ENCODE results near the gene BZW2.

Gene BZW2

GRCh38 chr7:16734148-16734726 is 88.3 kb downstream of the BZW2 start:
- peaks cover 4% of the 10 kb centered on the region for H3K27me3 Mint-ChIP-seq
- H3K4me3 Mint-ChIP-seq = no peak overlapping the region
- no peak for DNase-seq
- no peaks in the 10 kb centered on the region for H3K36me3 Mint-ChIP-seq
- H3K27ac Mint-ChIP-seq = no peak overlapping the region
- H3K9me3 Mint-ChIP-seq = no peaks in the 10 kb centered on the region
- no peaks in the 10 kb centered on the region for H3K4me1 Mint-ChIP-seq
- CTCF ChIA-PET = no interaction called here

- H3K4me3 Mint-ChIP-seq = no peak overlapping the region
- DNase-seq = no peak
- H3K4me1 Mint-ChIP-seq = no peaks in the 10 kb centered on the region
- no peaks in the 10 kb centered on the region for H3K9me3 Mint-ChIP-seq
- H3K36me3 Mint-ChIP-seq = no peaks in the 10 kb centered on the region
- peaks cover 4% of the 10 kb centered on the region for H3K27me3 Mint-ChIP-seq
- CTCF ChIA-PET = no interaction called here
- H3K27ac Mint-ChIP-seq = no peak overlapping the region
Observed at GRCh38 chr7:16735020-16735419, 89.0 kb downstream of the BZW2 start.

- H3K27ac Mint-ChIP-seq = no peak overlapping the region
- no peak overlapping the region for H3K4me3 Mint-ChIP-seq
- no peaks in the 10 kb centered on the region for H3K9me3 Mint-ChIP-seq
- H3K36me3 Mint-ChIP-seq = no peaks in the 10 kb centered on the region
- peaks cover 4% of the 10 kb centered on the region for H3K27me3 Mint-ChIP-seq
- no peaks in the 10 kb centered on the region for H3K4me1 Mint-ChIP-seq
- DNase-seq = no peak
- CTCF ChIA-PET = no interaction called here
Observed at GRCh38 chr7:16738011-16738688, 92.2 kb downstream of the BZW2 start.

GRCh38 chr7:16739863-16740622 is 94.1 kb downstream of the BZW2 start:
- Mint-ChIP-seq H3K4me1 (no peaks in the 10 kb centered on the region), H3K9me3 (no peaks in the 10 kb centered on the region), H3K27ac (no peak overlapping the region), H3K36me3 (no peaks in the 10 kb centered on the region), H3K4me3 (no peak overlapping the region), H3K27me3 (peaks cover 4% of the 10 kb centered on the region)
- DNase-seq = no peak
- CTCF ChIA-PET = no interaction called here

GRCh38 chr7:16740623-16740953 is 94.6 kb downstream of the BZW2 start:
- Mint-ChIP-seq H3K9me3 (no peaks in the 10 kb centered on the region), H3K27me3 (peaks cover 4% of the 10 kb centered on the region), H3K4me1 (no peaks in the 10 kb centered on the region), H3K27ac (no peak overlapping the region), H3K36me3 (no peaks in the 10 kb centered on the region), H3K4me3 (no peak overlapping the region)
- no peak for DNase-seq
- CTCF ChIA-PET = no interaction called here

- Mint-ChIP-seq H3K4me1 (no peaks in the 10 kb centered on the region), H3K27ac (no peak overlapping the region), H3K36me3 (no peaks in the 10 kb centered on the region), H3K9me3 (no peaks in the 10 kb centered on the region), H3K4me3 (no peak overlapping the region), H3K27me3 (peaks cover 4% of the 10 kb centered on the region)
- CTCF ChIA-PET = no interaction called here
- DNase-seq = no peak
Observed at GRCh38 chr7:16740996-16741395, 95.0 kb downstream of the BZW2 start.

- DNase-seq = no peak
- CTCF ChIA-PET = no interaction called here
- Mint-ChIP-seq H3K9me3 (no peaks in the 10 kb centered on the region), H3K36me3 (no peaks in the 10 kb centered on the region), H3K27ac (no peak overlapping the region), H3K4me1 (no peaks in the 10 kb centered on the region), H3K4me3 (no peak overlapping the region), H3K27me3 (peaks cover 4% of the 10 kb centered on the region)
Observed at GRCh38 chr7:16741676-16742075, 95.7 kb downstream of the BZW2 start.

GRCh38 chr7:16742547-16742946 is 96.6 kb downstream of the BZW2 start:
- H3K27ac Mint-ChIP-seq = no peak overlapping the region
- no peak overlapping the region for H3K4me3 Mint-ChIP-seq
- no peak for DNase-seq
- no peaks in the 10 kb centered on the region for H3K9me3 Mint-ChIP-seq
- H3K27me3 Mint-ChIP-seq = peaks cover 4% of the 10 kb centered on the region
- H3K4me1 Mint-ChIP-seq = no peaks in the 10 kb centered on the region
- CTCF ChIA-PET = no interaction called here
- H3K36me3 Mint-ChIP-seq = no peaks in the 10 kb centered on the region

GRCh38 chr7:16743236-16743635 is 97.3 kb downstream of the BZW2 start:
- Mint-ChIP-seq H3K27ac (no peak overlapping the region), H3K9me3 (no peaks in the 10 kb centered on the region), H3K4me3 (no peak overlapping the region), H3K4me1 (no peaks in the 10 kb centered on the region), H3K36me3 (no peaks in the 10 kb centered on the region), H3K27me3 (peaks cover 3% of the 10 kb centered on the region)
- no peak for DNase-seq
- CTCF ChIA-PET = no interaction called here

- Mint-ChIP-seq H3K9me3 (no peaks in the 10 kb centered on the region), H3K4me1 (no peaks in the 10 kb centered on the region), H3K27ac (no peak overlapping the region), H3K4me3 (no peak overlapping the region), H3K36me3 (no peaks in the 10 kb centered on the region), H3K27me3 (peaks cover 3% of the 10 kb centered on the region)
- CTCF ChIA-PET = no interaction called here
- no peak for DNase-seq
Observed at GRCh38 chr7:16744518-16745250, 98.7 kb downstream of the BZW2 start.

GRCh38 chr7:16745645-16746044 is 99.7 kb downstream of the BZW2 start:
- Mint-ChIP-seq H3K4me1 (no peaks in the 10 kb centered on the region), H3K27ac (no peak overlapping the region), H3K9me3 (no peaks in the 10 kb centered on the region), H3K27me3 (peaks cover 3% of the 10 kb centered on the region), H3K4me3 (no peak overlapping the region), H3K36me3 (no peaks in the 10 kb centered on the region)
- CTCF ChIA-PET = no interaction called here
- no peak for DNase-seq

- Mint-ChIP-seq H3K27me3 (peaks cover 7% of the 10 kb centered on the region), H3K36me3 (no peaks in the 10 kb centered on the region), H3K4me1 (no peaks in the 10 kb centered on the region), H3K4me3 (no peak overlapping the region), H3K27ac (no peak overlapping the region), H3K9me3 (no peaks in the 10 kb centered on the region)
- DNase-seq = no peak
- CTCF ChIA-PET = interaction anchor here (0.7 kb wide), 1 partner anchor 40 kb away, joined by 3 read pairs; no protein-coding TSS in a partner anchor
Observed at GRCh38 chr7:16747102-16747501, 101.1 kb downstream of the BZW2 start.

- H3K4me3 Mint-ChIP-seq = peak within 1 kb of the TSS; percentile 76
- no peaks in the 10 kb centered on the region for H3K9me3 Mint-ChIP-seq
- no peaks in the 10 kb centered on the region for H3K36me3 Mint-ChIP-seq
- peaks cover 36% of the 10 kb centered on the region for H3K27me3 Mint-ChIP-seq
- CTCF ChIA-PET = no interaction called here
- peaks cover 14% of the 10 kb centered on the region for H3K4me1 Mint-ChIP-seq
- no peak within 1 kb of the TSS for H3K27ac Mint-ChIP-seq
- DNase-seq = peak; percentile 86
Observed at GRCh38 chr7:16753102-16753931, 107.3 kb downstream of the BZW2 start, which contains the start of gene TSPAN13. Gene TSPAN13, plus strand, starts transcription at chr7:16753755. Its CDS starts 213 bp downstream, at chr7:16753968.
